IMR-90 (cell line): Measurements from ENCODE around the gene ADAMTS16. TPM values are rescaled to one million over a fixed set of nuclear protein-coding genes. Genes with fewer than 3 reads are reported as not detected.

Source experiments
- ATAC-seq: fragments of 200-7000 bp; cut with Tn5 transposase; 2 replicates; pipeline ENCODE4 v1.9.1; 2020; ENCODE audit warnings: low read depth, mild to moderate bottlenecking, moderate library complexity
- BruUV-seq: library from RNA; stranded (reverse); fragments of 400-500 nt; replicated peaks from 2 replicates; lab custom pipeline; 2021; lab: Mats Ljungman, UMichigan
- CTCF ChIA-PET: fragments of 300-600 bp; formaldehyde crosslinking; extraction: SDS; loops from one replicate; lab custom pipeline; 2021; ENCODE audit warnings: antibody characterized with exemption; lab: Yijun Ruan, JAX
- POLR2A ChIA-PET: fragments of 300-600 bp; sonication (Branson Sonifier 250); formaldehyde crosslinking; loops from one replicate; lab custom pipeline; 2022; ENCODE audit warnings: antibody characterized with exemption; ENCODE audit not compliant: unreplicated experiment; lab: Charles Lee
- DNase-seq: peaks from one replicate; pipeline ENCODE4 v3.0.0; 2013
- H2AFZ ChIP-seq: replicated peaks from 2 replicates; pipeline ENCODE3; 2013; ENCODE audit warnings: low read length, mild to moderate bottlenecking; ENCODE audit not compliant: poor library complexity
- H2AK5ac ChIP-seq: 2 replicates; pipeline ENCODE4 v1.6.1; 2013; ENCODE audit warnings: low read depth, low read length, inconsistent platforms
- H2AK9ac ChIP-seq: replicated peaks from 2 replicates; pipeline ENCODE3; 2013; ENCODE audit warnings: mild to moderate bottlenecking, low read depth, low read length, moderate library complexity; ENCODE audit not compliant: poor library complexity
- H2BK120ac ChIP-seq: 2 replicates; pipeline ENCODE4 v1.6.1; 2013; ENCODE audit warnings: low read depth, low read length, inconsistent platforms
- H2BK15ac ChIP-seq: 3 replicates; pipeline ENCODE4 v1.6.1; 2013; ENCODE audit warnings: low read depth, low read length, inconsistent platforms
- H2BK20ac ChIP-seq: 2 replicates; pipeline ENCODE4 v1.6.1; 2013; ENCODE audit warnings: low read depth, mild to moderate bottlenecking, inconsistent platforms, low read length, moderate library complexity
- H2BK5ac ChIP-seq: 2 replicates; pipeline ENCODE4 v1.6.1; 2013; ENCODE audit warnings: mild to moderate bottlenecking, low read depth, low read length, inconsistent platforms; ENCODE audit not compliant: poor library complexity, severe bottlenecking
- H3K14ac ChIP-seq: replicated peaks from 2 replicates; pipeline ENCODE4 v1.6.1; 2013; ENCODE audit warnings: low read depth, low read length, inconsistent platforms
- H3K18ac ChIP-seq: 2 replicates; pipeline ENCODE4 v1.6.1; 2013; ENCODE audit warnings: low read depth, low read length, control low read depth
- H3K23ac ChIP-seq: 2 replicates; pipeline ENCODE4 v1.6.1; 2013; ENCODE audit warnings: low read depth, low read length, inconsistent platforms
- H3K27ac ChIP-seq: 2 replicates; pipeline ENCODE4 v1.5.1; 2013; ENCODE audit warnings: mild to moderate bottlenecking, control low read depth, low read length; ENCODE audit not compliant: insufficient read depth
- H3K27me3 ChIP-seq: 2 replicates; pipeline ENCODE4 v1.6.1; 2013; ENCODE audit warnings: low read length; ENCODE audit not compliant: control insufficient read depth, insufficient read depth
- H3K36me3 ChIP-seq: 2 replicates; pipeline ENCODE4 v1.6.1; 2013; ENCODE audit warnings: low read length, mixed read lengths; ENCODE audit not compliant: control insufficient read depth, insufficient read depth
- H3K4ac ChIP-seq: 2 replicates; pipeline ENCODE4 v1.6.1; 2013; ENCODE audit warnings: low read depth, low read length, inconsistent platforms
- H3K4me1 ChIP-seq: 2 replicates; pipeline ENCODE4 v1.6.1; 2013; ENCODE audit warnings: low read length, mixed read lengths; ENCODE audit not compliant: control insufficient read depth, insufficient read depth
- H3K4me2 ChIP-seq: 2 replicates; pipeline ENCODE4 v1.6.1; 2013; ENCODE audit warnings: low read depth, mild to moderate bottlenecking, control low read depth, low read length, moderate library complexity
- H3K4me3 ChIP-seq: 2 replicates; pipeline ENCODE4 v1.5.1; 2013; ENCODE audit warnings: low read depth, mild to moderate bottlenecking, control low read depth, low read length, moderate library complexity; ENCODE audit not compliant: insufficient read depth
- H3K56ac ChIP-seq: 2 replicates; pipeline ENCODE4 v1.6.1; 2013; ENCODE audit warnings: low read length, inconsistent platforms; ENCODE audit not compliant: insufficient read depth; ENCODE audit errors: extremely low read depth
- H3K79me1 ChIP-seq, 2 experiments: 2 replicates each; pipeline ENCODE4 v1.6.1; 2013; ENCODE audit warnings: low read length in 2 of 2, inconsistent platforms in 1 of 2, low read depth in 1 of 2
- H3K9ac ChIP-seq: 2 replicates; pipeline ENCODE4 v1.6.1; 2013; ENCODE audit warnings: low read depth, low read length, control low read depth
- H3K9me1 ChIP-seq: 2 replicates; pipeline ENCODE4 v1.6.1; 2013; ENCODE audit warnings: low read length, inconsistent platforms; ENCODE audit not compliant: insufficient read depth
- H3K9me3 ChIP-seq: 2 replicates; pipeline ENCODE4 v1.6.1; 2013; ENCODE audit warnings: low read length; ENCODE audit not compliant: control insufficient read depth, insufficient read depth
- H4K20me1 ChIP-seq: 2 replicates; pipeline ENCODE4 v1.6.1; 2013; ENCODE audit warnings: low read length, inconsistent platforms; ENCODE audit not compliant: insufficient read depth
- H4K5ac ChIP-seq: 2 replicates; pipeline ENCODE4 v1.6.1; 2013; ENCODE audit warnings: mild to moderate bottlenecking, low read depth, low read length, control low read depth
- H4K8ac ChIP-seq, 2 experiments: 2 replicates each; pipeline ENCODE4 v1.6.1; 2013; ENCODE audit warnings: low read depth in 2 of 2, low read length in 2 of 2, control low read depth in 1 of 2, inconsistent platforms in 1 of 2
- H4K91ac ChIP-seq: 2 replicates; pipeline ENCODE4 v1.6.1; 2013; ENCODE audit warnings: low read depth, low read length, inconsistent platforms; ENCODE audit not compliant: insufficient read depth
- BHLHE40 ChIP-seq: fragments of 150-350 bp; IDR thresholded peaks from 2 replicates; pipeline ENCODE4 v1.6.1; 2016; ENCODE audit warnings: mild to moderate bottlenecking, low read depth, low read length
- CEBPB ChIP-seq: IDR thresholded peaks from 2 replicates; pipeline ENCODE4 v1.6.1; 2012; ENCODE audit warnings: low read depth, low read length, improper control_type of control experiment
- CHD1 ChIP-seq: IDR thresholded peaks from 2 replicates; pipeline ENCODE4 v1.6.1; 2012; ENCODE audit warnings: low read depth, low read length, improper control_type of control experiment
- ELK1 ChIP-seq: fragments of 150-350 bp; IDR thresholded peaks from 2 replicates; pipeline ENCODE4 v1.6.1; 2016; ENCODE audit warnings: low read depth, mild to moderate bottlenecking, low read length, moderate library complexity, borderline replicate concordance
- FOS ChIP-seq: fragments of 150-350 bp; IDR thresholded peaks from 2 replicates; pipeline ENCODE4 v1.6.1; 2016; ENCODE audit warnings: low read depth, low read length
- MAZ ChIP-seq: IDR thresholded peaks from 2 replicates; pipeline ENCODE4 v1.6.1; 2012; ENCODE audit warnings: low read depth, mild to moderate bottlenecking, low read length, improper control_type of control experiment, moderate library complexity, borderline replicate concordance
- MXI1 ChIP-seq: IDR thresholded peaks from 2 replicates; pipeline ENCODE4 v1.6.1; 2012; ENCODE audit warnings: low read depth, mild to moderate bottlenecking, low read length, moderate library complexity, borderline replicate concordance
- NFE2L2 ChIP-seq: fragments of 150-350 bp; IDR thresholded peaks from 2 replicates; pipeline ENCODE4 v1.6.1; 2016; ENCODE audit warnings: low read depth, mild to moderate bottlenecking, low read length
- POLR2A ChIP-seq: IDR thresholded peaks from 2 replicates; pipeline ENCODE4 v1.6.1; 2012; ENCODE audit warnings: mild to moderate bottlenecking, low read depth, low read length
- RAD21 ChIP-seq: IDR thresholded peaks from 2 replicates; pipeline ENCODE4 v1.6.1; 2012; ENCODE audit warnings: low read length, improper control_type of control experiment
- RCOR1 ChIP-seq: IDR thresholded peaks from 2 replicates; pipeline ENCODE4 v1.6.1; 2012; ENCODE audit warnings: mild to moderate bottlenecking, low read length, improper control_type of control experiment; ENCODE audit not compliant: insufficient replicate concordance
- RFX5 ChIP-seq: IDR thresholded peaks from 2 replicates; pipeline ENCODE4 v1.8.0; 2012; ENCODE audit warnings: low read depth, mild to moderate bottlenecking, low read length, moderate library complexity
- SMC3 ChIP-seq: fragments of 150-350 bp; IDR thresholded peaks from 2 replicates; pipeline ENCODE4 v1.6.1; 2016; ENCODE audit warnings: low read depth, mild to moderate bottlenecking, antibody characterized with exemption, low read length, moderate library complexity
- WGBS, 2 experiments: methylation state at CpG; one replicate each; pipeline versions ENCODE4 v1.1.5 to v1.1.7; 2013; ENCODE audit warnings: missing lambda C conversion rate in 2 of 2; ENCODE audit not compliant: insufficient read length in 1 of 2; ENCODE audit errors: extremely low coverage in 2 of 2; 5-methylcytosine and 5-hydroxymethylcytosine counted together
- dilution Hi-C: fragments of 300-500 bp; cut with HindIII; formaldehyde crosslinking; loops from one replicate; pipeline ENCODE4 v1.14.3; 2018; ENCODE audit warnings: low sequenced_read_pairs; ENCODE audit not compliant: unreplicated experiment
- in situ Hi-C: fragments of 300-500 bp; cut with MboI; formaldehyde crosslinking; loops from 3 replicates; pipeline ENCODE4 v1.14.3; 2019; ENCODE audit warnings: low sequenced_read_pairs, inconsistent platforms, mixed read lengths
- intact Hi-C: fragments of 100-400 bp; cut with micrococcal nuclease; formaldehyde crosslinking; loops from 2 replicates; pipeline ENCODE4 v1.10.0; 2022
- polyA plus RNA-seq, 3 experiments: library from polyadenylated mRNA; depleted of rRNA; stranded (reverse); fragments of >200 nt; gene quantifications; 2 replicates each; pipeline ENCODE4 v1.2.3, GENCODE V29; 2012; ENCODE audit warnings: low replicate concordance in 1 of 3
- total RNA-seq: library from RNA; depleted of rRNA; stranded (reverse); fragments of >200 nt; gene quantifications from 2 replicates; pipeline ENCODE4 v1.2.3, GENCODE V29; 2012
- TF ChIP-seq, protein P1 (sequence below): conservative IDR thresholded peaks from 2 replicates; pipeline ENCODE4 v1.5.1; 2012; ENCODE audit warnings: mild to moderate bottlenecking, low read depth, low read length, improper control_type of control experiment
- TF ChIP-seq, protein P2 (sequence below): fragments of 150-350 bp; IDR thresholded peaks from 2 replicates; pipeline ENCODE4 v1.6.1; 2017; ENCODE audit warnings: mild to moderate bottlenecking, antibody characterized with exemption, low read length, low read depth

The ADAMTS16 gene
- total and polyA plus RNA-seq, 2 of the 4 experiments (the other 2 are of a cell fraction): 0.09 to 0.18 TPM

- Histone ChIP-seq H3K4ac (no peak overlapping the region), H3K9ac (no peak overlapping the region), H2BK20ac (no peak overlapping the region), H2BK5ac (no peak overlapping the region), H3K4me2 (no peak overlapping the region), H4K20me1 (no peaks in the 10 kb centered on the region), H3K9me1 (no peaks in the 10 kb centered on the region), H2BK15ac (no peak overlapping the region), H3K79me1 (no peaks in the 10 kb centered on the region), H3K23ac (no peak overlapping the region), H3K18ac (no peak overlapping the region), H2AFZ (no peak overlapping the region), H4K91ac (no peak overlapping the region), H3K4me3 (no peak overlapping the region), H3K56ac (no peak overlapping the region), H3K27me3 (no peaks in the 10 kb centered on the region), H4K8ac (no peak overlapping the region), H2AK5ac (no peak overlapping the region), H3K4me1 (no peaks in the 10 kb centered on the region), H3K27ac (no peak overlapping the region), H2AK9ac (no peak overlapping the region), H3K9me3 (no peaks in the 10 kb centered on the region; the same call in 1 of the 2 replicates), H3K14ac (no peak overlapping the region), H2BK120ac (no peak overlapping the region), H4K5ac (no peak overlapping the region), H3K36me3 (no peaks in the 10 kb centered on the region)
- ChIA-PET CTCF (no interaction called here), POLR2A (no interaction called here)
- in situ Hi-C loops: no loop called here
- ATAC-seq: no peak
- no peak for DNase-seq
- intact Hi-C loops: no loop called here
- TF ChIP-seq RFX5 (no peak), RAD21 (no peak), NFE2L2 (no peak), MXI1 (no peak), CEBPB (no peak), POLR2A (no peak), RCOR1 (no peak), MAZ (no peak), CHD1 (no peak), SMC3 (no peak), FOS (no peak), ELK1 (no peak), BHLHE40 (no peak)
- TF ChIP-seq, protein P1, sequence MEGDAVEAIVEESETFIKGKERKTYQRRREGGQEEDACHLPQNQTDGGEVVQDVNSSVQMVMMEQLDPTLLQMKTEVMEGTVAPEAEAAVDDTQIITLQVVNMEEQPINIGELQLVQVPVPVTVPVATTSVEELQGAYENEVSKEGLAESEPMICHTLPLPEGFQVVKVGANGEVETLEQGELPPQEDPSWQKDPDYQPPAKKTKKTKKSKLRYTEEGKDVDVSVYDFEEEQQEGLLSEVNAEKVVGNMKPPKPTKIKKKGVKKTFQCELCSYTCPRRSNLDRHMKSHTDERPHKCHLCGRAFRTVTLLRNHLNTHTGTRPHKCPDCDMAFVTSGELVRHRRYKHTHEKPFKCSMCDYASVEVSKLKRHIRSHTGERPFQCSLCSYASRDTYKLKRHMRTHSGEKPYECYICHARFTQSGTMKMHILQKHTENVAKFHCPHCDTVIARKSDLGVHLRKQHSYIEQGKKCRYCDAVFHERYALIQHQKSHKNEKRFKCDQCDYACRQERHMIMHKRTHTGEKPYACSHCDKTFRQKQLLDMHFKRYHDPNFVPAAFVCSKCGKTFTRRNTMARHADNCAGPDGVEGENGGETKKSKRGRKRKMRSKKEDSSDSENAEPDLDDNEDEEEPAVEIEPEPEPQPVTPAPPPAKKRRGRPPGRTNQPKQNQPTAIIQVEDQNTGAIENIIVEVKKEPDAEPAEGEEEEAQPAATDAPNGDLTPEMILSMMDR: no peak
- TF ChIP-seq, protein P2, sequence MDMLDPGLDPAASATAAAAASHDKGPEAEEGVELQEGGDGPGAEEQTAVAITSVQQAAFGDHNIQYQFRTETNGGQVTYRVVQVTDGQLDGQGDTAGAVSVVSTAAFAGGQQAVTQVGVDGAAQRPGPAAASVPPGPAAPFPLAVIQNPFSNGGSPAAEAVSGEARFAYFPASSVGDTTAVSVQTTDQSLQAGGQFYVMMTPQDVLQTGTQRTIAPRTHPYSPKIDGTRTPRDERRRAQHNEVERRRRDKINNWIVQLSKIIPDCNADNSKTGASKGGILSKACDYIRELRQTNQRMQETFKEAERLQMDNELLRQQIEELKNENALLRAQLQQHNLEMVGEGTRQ: no peak
- dilution Hi-C loops: no loop called here
- no CpG with 5 or more reads among the region's 5 CpGs for WGBS, 2 experiments
- no TSS peak for BruUV-seq
Measured at GRCh38 chr5:5209089-5209488, 69.0 kb downstream of the ADAMTS16 start.
